Neural cell (in vitro differentiated cells): Measurements from ENCODE around the gene GJB2. TPM values are rescaled to one million over a fixed set of nuclear protein-coding genes. Genes with fewer than 3 reads are reported as not detected.

Experiments used
- H2AFZ ChIP-seq: fragments of 200-600, 300-800 bp; sonication (generic), shearing (Covaris generic); 2 replicates; pipeline ENCODE4 v1.6.0; 2014; ENCODE audit warnings: low read depth, mild to moderate bottlenecking, antibody characterized with exemption, low read length, moderate library complexity
- H3F3A ChIP-seq: fragments of 200-600 bp; shearing (Covaris generic); 2 replicates; pipeline ENCODE4 v1.6.1; 2016; ENCODE audit warnings: mild to moderate bottlenecking, moderate library complexity, mixed read lengths, antibody characterized with exemption, low read length; ENCODE audit not compliant: insufficient read depth, poor library complexity, severe bottlenecking
- H3K27ac ChIP-seq: fragments of 200-600, 300-800 bp; sonication (generic), shearing (Covaris generic); 2 replicates; pipeline ENCODE4 v1.5.1; 2014; ENCODE audit warnings: mild to moderate bottlenecking, low read length, moderate library complexity
- H3K27me3 ChIP-seq: fragments of 300-800, 200-600 bp; sonication (generic), shearing (Covaris generic); 2 replicates; pipeline ENCODE4 v1.6.0; 2014; ENCODE audit warnings: mild to moderate bottlenecking, low read depth, low read length, moderate library complexity; ENCODE audit not compliant: insufficient read depth
- H3K36me3 ChIP-seq: fragments of 300-800, 200-600 bp; sonication (generic), shearing (Covaris generic); 2 replicates; pipeline ENCODE4 v1.5.1; 2014; ENCODE audit warnings: mild to moderate bottlenecking, antibody characterized with exemption, low read length, moderate library complexity; ENCODE audit not compliant: insufficient read depth
- H3K4me2 ChIP-seq: fragments of 300-800, 200-600 bp; sonication (generic), shearing (Covaris generic); 2 replicates; pipeline ENCODE4 v1.6.0; 2014; ENCODE audit warnings: mild to moderate bottlenecking, low read length
- H3K4me3 ChIP-seq: fragments of 300-800, 200-600 bp; sonication (generic), shearing (Covaris generic); 2 replicates; pipeline ENCODE4 v1.5.1; 2014; ENCODE audit warnings: mild to moderate bottlenecking, low read length, moderate library complexity
- H3K79me2 ChIP-seq: fragments of 200-600 bp; shearing (Covaris generic); replicated peaks from 2 replicates; pipeline ENCODE4 v1.6.0; 2014; ENCODE audit warnings: mild to moderate bottlenecking, low read length, moderate library complexity; ENCODE audit not compliant: insufficient read depth
- H3K9ac ChIP-seq: fragments of 300-800, 200-600 bp; sonication (generic), shearing (Covaris generic); 2 replicates; pipeline ENCODE4 v1.6.1; 2016; ENCODE audit warnings: mild to moderate bottlenecking, low read length, mixed read lengths
- H3K9me2 ChIP-seq: fragments of 200-600 bp; shearing (Covaris generic); 2 replicates; pipeline ENCODE4 v1.6.1; 2016; ENCODE audit warnings: mild to moderate bottlenecking, low read length, mixed read lengths; ENCODE audit not compliant: insufficient read depth
- H3K9me3 ChIP-seq: fragments of 200-600, 300-800 bp; sonication (generic), shearing (Covaris generic); 2 replicates; pipeline ENCODE4 v1.6.1; 2016; ENCODE audit warnings: mild to moderate bottlenecking, mixed run types, low read length, moderate library complexity, mixed read lengths
- H4K20me1 ChIP-seq: fragments of 200-600 bp; shearing (Covaris generic); 2 replicates; pipeline ENCODE4 v1.6.1; 2016; ENCODE audit warnings: mild to moderate bottlenecking, mixed run types; ENCODE audit not compliant: insufficient read depth
- CTCF ChIP-seq: fragments of 450-650 bp; IDR thresholded peaks from 2 replicates; pipeline ENCODE4 v1.5.1; 2014; ENCODE audit warnings: antibody characterized with exemption, mild to moderate bottlenecking, moderate library complexity; ENCODE audit not compliant: poor library complexity, severe bottlenecking
- EP300 ChIP-seq: fragments of 450-650 bp; conservative IDR thresholded peaks from 2 replicates; pipeline ENCODE4 v1.6.1; 2014; ENCODE audit warnings: antibody characterized with exemption, mild to moderate bottlenecking, moderate library complexity; ENCODE audit not compliant: poor library complexity, severe bottlenecking
- EZH2 ChIP-seq: fragments of 200-600, 300-800 bp; shearing (Covaris generic), sonication (generic); IDR thresholded peaks from 2 replicates; pipeline ENCODE4 v1.6.1; 2014; ENCODE audit warnings: antibody characterized with exemption, low read length, borderline replicate concordance, mild to moderate bottlenecking; ENCODE audit not compliant: insufficient read depth, poor library complexity, severe bottlenecking
- MXI1 ChIP-seq: fragments of 450-650 bp; conservative IDR thresholded peaks from 2 replicates; pipeline ENCODE4 v1.6.1; 2014; ENCODE audit warnings: antibody characterized with exemption, mild to moderate bottlenecking; ENCODE audit not compliant: poor library complexity, severe bottlenecking
- POLR2AphosphoS5 ChIP-seq: IDR thresholded peaks from 2 replicates; pipeline ENCODE4 v1.6.1; 2012
- RAD21 ChIP-seq: fragments of 450-650 bp; conservative IDR thresholded peaks from 2 replicates; pipeline ENCODE4 v1.6.1; 2014; ENCODE audit warnings: antibody characterized with exemption, mild to moderate bottlenecking, moderate library complexity
- REST ChIP-seq: IDR thresholded peaks from 2 replicates; pipeline ENCODE4 v1.6.1; 2012; ENCODE audit warnings: borderline replicate concordance
- SMC3 ChIP-seq: fragments of 450-650 bp; conservative IDR thresholded peaks from 2 replicates; pipeline ENCODE4 v1.6.1; 2014; ENCODE audit warnings: antibody characterized with exemption, mild to moderate bottlenecking, moderate library complexity; ENCODE audit not compliant: poor library complexity
- TAF1 ChIP-seq: IDR thresholded peaks from 2 replicates; pipeline ENCODE4 v1.6.1; 2012; ENCODE audit warnings: low read depth
- polyA plus RNA-seq: library from polyadenylated mRNA; depleted of rRNA; stranded (reverse); fragments of >200 nt; gene quantifications from 2 replicates; pipeline ENCODE4 v1.2.3, GENCODE V29; 2014

The GJB2 gene
- polyA plus RNA-seq, 1 donor from 2014 or later: not detected

- no peak overlapping the region for H3K27ac ChIP-seq
- H3K27me3 ChIP-seq: no peaks in the 10 kb centered on the region
- H2AFZ ChIP-seq: no peak overlapping the region
Measured at GRCh38 chr13:20149762-20150161, 43.0 kb downstream of the GJB2 start.

GRCh38 chr13:20148501-20149183 lies 44.1 kb downstream of the GJB2 start:
- TF ChIP-seq MXI1 (no peak), POLR2AphosphoS5 (no peak), SMC3 (no peak), EP300 (no peak), REST (no peak), TAF1 (no peak), EZH2 (no peak), RAD21 (no peak), CTCF (no peak)
- Histone ChIP-seq H4K20me1 (no peaks in the 10 kb centered on the region), H3K9ac (no peak overlapping the region), H3K4me2 (no peak overlapping the region), H2AFZ (no peak overlapping the region), H3K79me2 (no peaks in the 10 kb centered on the region), H3F3A (no peaks in the 10 kb centered on the region), H3K9me3 (no peaks in the 10 kb centered on the region), H3K27ac (no peak overlapping the region), H3K9me2 (no peaks in the 10 kb centered on the region), H3K36me3 (no peaks in the 10 kb centered on the region), H3K27me3 (no peaks in the 10 kb centered on the region), H3K4me3 (no peak overlapping the region)

More at GRCh38 chr13:20149762-20150161, 43.0 kb downstream of the GJB2 start:
- TF ChIP-seq RAD21: no peak
- no peak for TF ChIP-seq EZH2
- no peak for TF ChIP-seq TAF1
- no peak for TF ChIP-seq EP300
- Histone ChIP-seq H3K9me2 (no peaks in the 10 kb centered on the region), H3K4me3 (no peak overlapping the region), H4K20me1 (no peaks in the 10 kb centered on the region), H3F3A (no peaks in the 10 kb centered on the region), H3K36me3 (no peaks in the 10 kb centered on the region), H3K9ac (no peak overlapping the region), H3K4me2 (no peak overlapping the region), H3K9me3 (no peaks in the 10 kb centered on the region), H3K79me2 (no peaks in the 10 kb centered on the region)
